GM12878 (cell line): ENCODE results near the gene PXMP4. TPM values are rescaled to one million over a fixed set of nuclear protein-coding genes. Genes with fewer than 3 reads are reported as not detected.

ENCODE experiments used
- ATAC-seq: fragments of 200-7000 bp; cut with Tn5 transposase; 3 replicates; pipeline ENCODE4 v1.9.1; 2020; ENCODE audit warnings: mild to moderate bottlenecking, moderate library complexity
- BruUV-seq: library from RNA; stranded (reverse); fragments of 400-500 nt; replicated peaks from 2 replicates; lab custom pipeline; 2021; lab: Mats Ljungman, UMichigan
- CTCF ChIA-PET: fragments of 300-600 bp; sonication (Branson Sonifier 250); formaldehyde crosslinking; extraction: SDS; loops from one replicate; lab custom pipeline; 2021; ENCODE audit warnings: inconsistent platforms; lab: Yijun Ruan, JAX
- POLR2A ChIA-PET: fragments of 350-600 bp; formaldehyde crosslinking; extraction: SDS; loops from one replicate; lab custom pipeline; 2021; ENCODE audit warnings: inconsistent platforms; lab: Charles Lee
- RAD21 ChIA-PET: fragments of 300-600 bp; sonication (Branson Sonifier 250); formaldehyde crosslinking; loops from one replicate; lab custom pipeline; 2023; ENCODE audit warnings: antibody characterized with exemption; ENCODE audit not compliant: unreplicated experiment; lab: Charles Lee
- SMC1A ChIA-PET: fragments of 300-600 bp; sonication (Branson Sonifier 250); formaldehyde crosslinking; loops from one replicate; lab custom pipeline; 2023; ENCODE audit not compliant: unreplicated experiment, uncharacterized antibody; lab: Charles Lee
- DNase-seq: peaks from one replicate; pipeline ENCODE4 v3.0.0-alpha.2; 2011; ENCODE audit warnings: low read depth, low spot score
- FAIRE-seq: peaks from 3 replicates; lab custom pipeline; 2011; peaks lifted over from hg19 to GRCh38; lab: Jason Lieb, UNC
- H2AFZ ChIP-seq: 2 replicates; pipeline ENCODE4 v1.6.0; 2011; ENCODE audit warnings: low read depth, low read length, control low read depth; ENCODE audit not compliant: control insufficient read depth
- H3K27ac ChIP-seq: 2 replicates; pipeline ENCODE4 v1.5.1; 2011; ENCODE audit warnings: control low read depth; ENCODE audit not compliant: control insufficient read depth, insufficient read depth
- H3K27me3 ChIP-seq, 2 experiments: replicated peaks in 1 of 2; 2 replicates each; pipeline versions ENCODE4 v1.6.0 to v1.6.1; 2011; ENCODE audit warnings: low read length in 1 of 2; ENCODE audit not compliant: control insufficient read depth in 2 of 2, insufficient read depth in 2 of 2
- H3K36me3 ChIP-seq, 2 experiments: 2 replicates each; pipeline ENCODE4 v1.5.1; 2011; ENCODE audit warnings: low read length in 1 of 2; ENCODE audit not compliant: control insufficient read depth in 2 of 2, insufficient read depth in 2 of 2
- H3K4me1 ChIP-seq: 2 replicates; pipeline ENCODE4 v1.6.1; 2011; ENCODE audit warnings: mild to moderate bottlenecking, low read length, moderate library complexity, mixed read lengths; ENCODE audit not compliant: control insufficient read depth, insufficient read depth
- H3K4me2 ChIP-seq: 2 replicates; pipeline ENCODE4 v1.6.0; 2011; ENCODE audit warnings: control low read depth; ENCODE audit not compliant: control insufficient read depth, insufficient read depth
- H3K4me3 ChIP-seq: fragments of 200-600 bp; sonication (generic); 2 replicates; pipeline ENCODE4 v1.5.1; 2016
- H3K79me2 ChIP-seq: 2 replicates; pipeline ENCODE4 v1.6.0; 2011; ENCODE audit warnings: low read length; ENCODE audit not compliant: control insufficient read depth, insufficient read depth
- H3K9ac ChIP-seq: 2 replicates; pipeline ENCODE4 v1.8.0; 2011; ENCODE audit warnings: low read length, control low read depth, mixed read lengths; ENCODE audit not compliant: control insufficient read depth, insufficient read depth
- H3K9me3 ChIP-seq: replicated peaks from 3 replicates; pipeline ENCODE4 v1.5.1; 2011; ENCODE audit warnings: mild to moderate bottlenecking, low read length; ENCODE audit not compliant: control insufficient read depth, insufficient read depth
- H4K20me1 ChIP-seq: 2 replicates; pipeline ENCODE4 v1.6.0; 2011; ENCODE audit not compliant: control insufficient read depth, insufficient read depth
- CHD1 ChIP-seq: IDR thresholded peaks from 2 replicates; pipeline ENCODE4 v1.6.1; 2012; ENCODE audit warnings: low read depth, low read length, improper control_type of control experiment
- CTCF ChIP-seq, 3 experiments: IDR thresholded peaks in 2 of 3; conservative IDR thresholded peaks in 1 of 3; 2 replicates each; pipeline ENCODE4 v1.5.1; 2011; ENCODE audit warnings: low read depth in 3 of 3, low read length in 3 of 3, mild to moderate bottlenecking in 3 of 3, control low read depth in 2 of 3, moderate library complexity in 2 of 3, inconsistent platforms in 1 of 3, mixed read lengths in 1 of 3; ENCODE audit not compliant: control insufficient read depth in 2 of 3, insufficient read depth in 1 of 3; ENCODE audit errors: extremely low read depth in 1 of 3
- MEF2B ChIP-seq: fragments of 450-650 bp; IDR thresholded peaks from 2 replicates; pipeline ENCODE4 v1.6.1; 2018; ENCODE audit warnings: mild to moderate bottlenecking, moderate library complexity; ENCODE audit not compliant: partially characterized antibody, poor library complexity, severe bottlenecking
- NKRF ChIP-seq: fragments of 450-650 bp; conservative IDR thresholded peaks from 2 replicates; pipeline ENCODE4 v1.6.1; 2017; ENCODE audit warnings: mild to moderate bottlenecking, moderate library complexity
- NR2C1 ChIP-seq: fragments of 450-650 bp; IDR thresholded peaks from 2 replicates; pipeline ENCODE4 v1.6.1; 2017; ENCODE audit warnings: antibody characterized with exemption, mild to moderate bottlenecking, moderate library complexity
- PBX3 ChIP-seq: IDR thresholded peaks from 2 replicates; pipeline ENCODE4 v1.6.1; 2011; ENCODE audit warnings: mild to moderate bottlenecking, low read depth, low read length, moderate library complexity; ENCODE audit not compliant: insufficient replicate concordance
- POLR2AphosphoS2 ChIP-seq: IDR thresholded peaks from 2 replicates; pipeline ENCODE4 v1.6.1; 2011; ENCODE audit warnings: low read depth, mild to moderate bottlenecking, low read length, improper control_type of control experiment, moderate library complexity
- RFX5 ChIP-seq: IDR thresholded peaks from 2 replicates; pipeline ENCODE4 v1.6.1; 2011; ENCODE audit warnings: low read depth, low read length, improper control_type of control experiment
- SMARCA5 ChIP-seq: fragments of 450-650 bp; IDR thresholded peaks from 2 replicates; pipeline ENCODE4 v1.6.1; 2017; ENCODE audit warnings: mild to moderate bottlenecking
- ZBTB33 ChIP-seq: fragments of 450-650 bp; IDR thresholded peaks from 2 replicates; pipeline ENCODE4 v1.6.1; 2017; ENCODE audit warnings: mild to moderate bottlenecking
- WGBS: methylation state at CpG from one replicate; pipeline ENCODE4 v1.1.6; 2016; ENCODE audit warnings: low lambda C conversion rate; ENCODE audit not compliant: insufficient replicate concordance, insufficient coverage; ENCODE audit errors: missing lambda C conversion rate; 5-methylcytosine and 5-hydroxymethylcytosine counted together
- in situ Hi-C: fragments of 300-500 bp; cut with MboI; formaldehyde crosslinking; loops from 9 replicates; pipeline ENCODE4 v1.14.3; 2018; ENCODE audit warnings: mixed read lengths
- intact Hi-C: fragments of 100-400 bp; cut with micrococcal nuclease; formaldehyde crosslinking; loops from one replicate; pipeline ENCODE4 v1.14.2; 2022; ENCODE audit not compliant: unreplicated experiment
- polyA plus RNA-seq, 11 experiments: library from polyadenylated mRNA; depleted of rRNA in 4 of 11; unstranded in 6 of 11; stranded (reverse) in 5 of 11; fragments of >200 nt; fragmentation: Nextera tagmentation in 4 of 11; fragmentation: Illumina TruSeq in 1 of 11; extraction: Ambion mirVana in 4 of 11; extraction: Trizol in 1 of 11; gene quantifications; 1 replicate in 1 of 11; 2 replicates in 10 of 11; pipeline versions ENCODE4 v1.2.1 to v1.2.3, GENCODE V29; 2011 to 2016; ENCODE audit warnings: inconsistent platforms in 2 of 11, missing spikeins in 2 of 11, low read depth in 1 of 11
- total RNA-seq, 4 experiments: library from RNA; depleted of rRNA in 3 of 4; stranded (reverse); fragments of >200 nt in 3 of 4; fragmentation: Illumina TruSeq in 1 of 4; extraction: Trizol in 1 of 4; gene quantifications; 2 replicates each; pipeline versions ENCODE4 v1.2.1 to v1.2.3, GENCODE V29; 2013 to 2021

PXMP4 gene
- total and polyA plus RNA-seq, 10 of the 15 experiments (the other 5 are each of a cell fraction or from before 2014, with no cell fraction given), result 3.6 to 19.2 (median 8.6) TPM

- RAD21 ChIA-PET, result no interaction called here
- Histone ChIP-seq H4K20me1 (no peaks in the 10 kb centered on the region), H3K27me3 (no peaks in the 10 kb centered on the region), H3K79me2 (no peaks in the 10 kb centered on the region), H3K9ac (no peak overlapping the region), H3K27ac (no peak overlapping the region), H3K9me3 (no peaks in the 10 kb centered on the region), H3K4me3 (no peak overlapping the region), H3K4me1 (no peaks in the 10 kb centered on the region), H3K4me2 (no peak overlapping the region), H3K36me3 (no peaks in the 10 kb centered on the region), H2AFZ (no peak overlapping the region)
- no TSS peak for BruUV-seq
- DNase-seq (no peak), FAIRE-seq (no peak), ATAC-seq (no peak)
- intact Hi-C loops (no loop called here), in situ Hi-C loops (no loop called here)
- 72% methylated on average over 4 of the region's 4 CpGs for WGBS
- POLR2A ChIA-PET, result interaction anchor here (0.6 kb wide), 1 partner anchor 262 kb away, joined by 3 read pairs; no protein-coding TSS in a partner anchor
- CTCF ChIA-PET, result no interaction called here
- SMC1A ChIA-PET, result no interaction called here
- TF ChIP-seq NKRF, result no peak
- no peak for TF ChIP-seq PBX3
- no peak for TF ChIP-seq RFX5
These were observed 23.7 kb downstream of the PXMP4 start for GRCh38 chr20:33696448-33696847.

- ChIA-PET POLR2A (interaction anchor here (0.6 kb wide), 3 partner anchors 153 to 226 kb away, joined by 3 to 5 read pairs (median 4); no protein-coding TSS in a partner anchor), RAD21 (no interaction called here), SMC1A (no interaction called here), CTCF (no interaction called here)
- Histone ChIP-seq H3K79me2 (no peaks in the 10 kb centered on the region), H3K4me3 (no peak overlapping the region), H3K4me1 (no peaks in the 10 kb centered on the region), H3K36me3 (no peaks in the 10 kb centered on the region), H4K20me1 (no peaks in the 10 kb centered on the region), H3K9me3 (no peaks in the 10 kb centered on the region), H3K27me3 (no peaks in the 10 kb centered on the region), H2AFZ (no peak overlapping the region), H3K4me2 (no peak overlapping the region), H3K27ac (no peak overlapping the region), H3K9ac (no peak overlapping the region)
- in situ Hi-C loops (no loop called here), intact Hi-C loops (no loop called here)
- DNase-seq (no peak), FAIRE-seq (no peak), ATAC-seq (no peak)
- 72% methylated on average over 6 of the region's 6 CpGs for WGBS
- BruUV-seq, result no TSS peak
- no peak for TF ChIP-seq POLR2AphosphoS2
- TF ChIP-seq NR2C1, result no peak
- TF ChIP-seq ZBTB33, result no peak
- TF ChIP-seq CHD1, result no peak
- no peak for TF ChIP-seq SMARCA5
- TF ChIP-seq MEF2B, result no peak
- no peak for TF ChIP-seq CTCF (IDR thresholded peaks at IDR 0.05 in 2 of 3, conservative IDR thresholded peaks at IDR 0.05 in 1 of 3; ENCODE audit: control insufficient read depth in 2 of 3, extremely low read depth in 1 of 3, insufficient read depth in 1 of 3, low read depth in 3 of 3, low read length in 3 of 3)
These were observed 25.5 kb downstream of the PXMP4 start for GRCh38 chr20:33694639-33695012.
